ENCODE measurements around the gene MRPS26. TPM values are rescaled to one million over a fixed set of nuclear protein-coding genes. Genes with fewer than 3 reads are reported as not detected.
"Not testable (repeated sequence)": the region's sequence is repeated elsewhere in the genome, so short reads cannot be mapped to it uniquely, and the experiment has no call there.

MRPS26 gene
- total RNA-seq, 1 donor from 2014 or later: 57.5 TPM

DNA sequence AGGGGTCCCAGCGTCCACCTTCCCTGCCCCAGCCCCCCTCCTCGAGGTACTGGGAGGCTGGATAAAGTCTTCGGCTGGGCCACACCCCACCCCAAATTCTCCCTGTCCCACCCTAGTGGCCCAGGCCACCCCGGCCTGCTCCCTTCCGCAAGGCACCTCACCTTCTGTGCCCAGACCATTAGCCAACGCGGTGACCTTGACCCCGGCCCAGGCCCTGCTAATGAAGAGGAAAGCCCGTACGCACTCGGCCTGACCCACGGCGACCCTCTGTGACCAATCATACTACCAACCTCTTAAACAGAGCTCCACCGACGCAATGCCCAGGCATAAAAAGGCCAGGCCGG is 25.4 kb downstream of the MRPS26 start:
- no peak for ATAC-seq
- intact Hi-C loops (cut with micrococcal nuclease): no loop called here
- no peak for DNase-seq

DNA sequence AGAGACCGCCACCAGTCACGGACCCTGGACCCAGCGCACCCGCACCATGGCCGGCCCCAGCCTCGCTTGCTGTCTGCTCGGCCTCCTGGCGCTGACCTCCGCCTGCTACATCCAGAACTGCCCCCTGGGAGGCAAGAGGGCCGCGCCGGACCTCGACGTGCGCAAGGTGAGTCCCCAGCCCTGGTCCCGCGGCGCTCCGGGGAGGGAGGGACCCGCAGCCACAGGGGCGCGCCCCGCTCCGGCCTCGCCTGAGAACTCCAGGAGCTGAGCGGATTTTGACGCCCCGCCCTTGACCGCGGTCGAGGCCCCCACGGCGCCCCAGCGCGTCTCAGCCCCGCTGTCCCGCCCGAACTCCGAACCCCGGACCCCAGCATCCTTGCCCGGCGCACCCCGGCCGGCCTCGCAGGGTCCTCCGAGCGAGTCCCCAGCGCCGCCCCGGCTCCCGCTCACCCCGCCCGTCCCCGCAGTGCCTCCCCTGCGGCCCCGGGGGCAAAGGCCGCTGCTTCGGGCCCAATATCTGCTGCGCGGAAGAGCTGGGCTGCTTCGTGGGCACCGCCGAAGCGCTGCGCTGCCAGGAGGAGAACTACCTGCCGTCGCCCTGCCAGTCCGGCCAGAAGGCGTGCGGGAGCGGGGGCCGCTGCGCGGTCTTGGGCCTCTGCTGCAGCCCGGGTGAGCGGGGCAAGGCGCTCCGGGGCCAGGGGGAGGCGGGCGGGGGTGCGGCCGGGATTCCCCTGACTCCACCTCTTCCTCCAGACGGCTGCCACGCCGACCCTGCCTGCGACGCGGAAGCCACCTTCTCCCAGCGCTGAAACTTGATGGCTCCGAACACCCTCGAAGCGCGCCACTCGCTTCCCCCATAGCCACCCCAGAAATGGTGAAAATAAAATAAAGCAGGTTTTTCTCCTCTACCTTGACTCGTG is 26.0 kb downstream of the MRPS26 start, which contains the start of gene OXT:
Gene OXT (plus strand): TSS at position 11 of the 920 bp plus-strand sequence. CDS start 36 bp downstream, at position 47.
- ATAC-seq (peak; percentile 93), DNase-seq (peak; percentile 76)
- intact Hi-C loops (cut with micrococcal nuclease): no loop called here

DNA sequence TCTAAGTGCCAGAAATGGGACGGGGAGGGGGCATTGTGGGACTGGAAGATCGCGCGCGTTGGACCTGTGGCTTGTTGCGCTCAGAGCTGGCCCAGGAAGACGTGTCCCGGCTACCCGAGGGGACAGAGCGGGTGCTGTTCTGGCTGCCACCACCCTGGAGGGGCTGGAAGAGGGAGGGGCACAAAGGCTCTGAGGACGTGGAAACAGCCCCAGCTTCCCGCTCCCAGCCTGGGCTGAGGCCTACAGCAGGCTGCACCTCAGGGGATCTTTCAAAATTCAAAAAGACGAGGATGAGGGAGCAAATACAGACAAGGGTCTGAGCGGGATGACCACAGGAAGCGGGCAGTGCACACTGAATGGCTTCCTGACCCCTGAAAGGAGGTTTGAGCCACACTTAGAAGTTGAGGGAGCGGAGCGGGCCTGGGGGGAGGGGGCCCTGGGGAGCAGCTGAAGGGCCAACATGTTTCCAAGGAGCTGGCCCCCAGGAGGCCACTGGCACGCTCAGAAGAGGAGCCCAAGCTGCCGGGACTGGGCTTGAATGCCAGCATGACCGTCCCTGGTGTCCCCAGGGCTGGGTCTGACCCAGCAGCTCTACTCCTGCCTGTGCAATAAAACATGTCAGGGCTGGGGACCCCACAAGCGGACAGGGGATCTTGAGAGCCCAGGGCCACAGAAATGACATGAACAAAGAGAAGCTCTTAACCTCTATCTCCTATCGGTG is 26.8 kb downstream of the MRPS26 start:
- intact Hi-C loops (cut with micrococcal nuclease): no loop called here
- DNase-seq: no peak
- no peak for ATAC-seq

DNA sequence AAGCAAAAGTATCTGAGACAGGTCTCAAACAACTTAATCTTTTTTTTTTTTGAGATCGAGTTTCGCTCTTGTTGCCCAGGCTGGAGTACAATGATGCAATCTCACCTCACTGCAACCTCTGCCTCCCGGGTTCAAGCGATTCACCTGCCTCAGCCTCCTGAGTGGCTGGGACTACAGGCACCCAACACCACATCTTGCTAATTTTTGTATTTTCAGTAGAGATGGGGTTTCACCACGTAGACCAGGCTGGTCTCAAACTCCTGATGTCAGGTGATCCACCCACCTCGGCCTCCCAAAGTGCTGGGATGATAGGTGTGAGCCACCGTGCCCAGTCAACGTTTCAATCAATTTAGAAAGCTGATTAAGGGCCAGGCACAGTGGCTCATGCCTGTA is 27.4 kb downstream of the MRPS26 start:
- ATAC-seq; intact Hi-C loops (cut with micrococcal nuclease); DNase-seq: not testable (repeated sequence)

DNA sequence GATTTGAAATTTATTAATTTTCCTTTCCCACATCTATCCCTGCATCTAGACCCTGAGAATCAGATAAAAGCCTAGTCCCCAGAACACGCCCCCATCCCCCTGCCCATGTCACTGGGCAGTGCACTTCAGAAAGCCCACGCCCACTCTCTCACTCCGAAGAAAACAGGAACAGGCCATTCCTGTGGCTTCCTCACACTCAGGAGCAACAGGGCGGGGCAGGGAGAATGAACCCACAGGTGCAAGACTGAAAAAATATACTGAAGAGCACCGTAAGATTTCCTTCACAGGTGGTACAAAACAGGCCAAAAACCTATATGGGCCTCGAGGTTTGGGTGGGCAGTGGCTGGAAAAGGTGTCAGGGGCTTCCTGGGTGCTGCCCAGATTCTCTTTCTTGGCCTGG is 29.0 kb downstream of the MRPS26 start:
- intact Hi-C loops (cut with micrococcal nuclease): no loop called here
- ATAC-seq (no peak), DNase-seq (no peak)

DNA sequence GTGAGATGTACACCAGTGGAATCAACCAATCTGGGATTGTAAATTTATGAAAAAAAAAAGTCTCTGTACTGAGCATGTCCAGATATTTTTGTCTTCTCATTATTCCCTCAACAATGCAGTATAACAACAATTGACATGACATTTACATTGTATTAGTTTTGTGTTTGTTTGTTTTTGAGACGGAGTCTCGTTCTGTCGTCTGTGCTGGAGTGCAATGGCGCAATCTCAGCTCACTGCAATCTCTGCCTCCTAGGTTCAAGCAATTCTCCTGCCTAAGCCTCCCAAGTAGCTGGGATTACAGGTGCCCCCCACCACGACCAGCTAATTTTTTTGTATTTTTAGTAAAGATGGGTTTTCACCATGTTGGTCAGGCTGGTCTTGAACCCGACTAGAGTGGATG is 29.5 kb downstream of the MRPS26 start:
- intact Hi-C loops (cut with micrococcal nuclease): not testable (repeated sequence)

DNA sequence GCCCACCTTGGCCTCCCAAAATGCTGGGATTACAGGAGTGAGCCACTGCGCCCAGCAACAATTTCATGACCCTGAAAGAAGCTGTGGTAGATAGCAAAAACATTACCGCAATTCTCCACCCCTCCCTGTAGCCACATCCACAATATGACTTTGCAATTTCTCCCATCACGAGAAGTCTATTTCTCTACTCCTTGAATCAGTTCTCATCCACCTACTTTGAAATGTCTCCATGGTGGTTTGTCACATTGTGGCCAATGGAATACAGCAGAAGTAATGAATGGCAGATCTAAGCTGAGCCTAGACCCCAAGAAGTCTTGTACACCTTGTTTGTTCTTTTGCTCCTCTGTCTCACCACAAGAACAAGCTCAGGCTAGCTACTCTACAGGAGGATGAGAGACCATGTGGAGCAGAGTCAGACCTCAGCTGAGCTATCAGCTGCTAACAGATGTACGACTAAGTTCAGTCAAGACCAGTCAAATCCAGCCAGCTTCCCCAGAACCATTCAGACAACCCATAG is 31.8 kb downstream of the MRPS26 start:
- ATAC-seq: no peak
- intact Hi-C loops (cut with micrococcal nuclease): no loop called here
- no peak for DNase-seq

More for the DNA sequence above, 29.5 kb downstream of the MRPS26 start:
- ATAC-seq, DNase-seq: not testable (repeated sequence)

DNA sequence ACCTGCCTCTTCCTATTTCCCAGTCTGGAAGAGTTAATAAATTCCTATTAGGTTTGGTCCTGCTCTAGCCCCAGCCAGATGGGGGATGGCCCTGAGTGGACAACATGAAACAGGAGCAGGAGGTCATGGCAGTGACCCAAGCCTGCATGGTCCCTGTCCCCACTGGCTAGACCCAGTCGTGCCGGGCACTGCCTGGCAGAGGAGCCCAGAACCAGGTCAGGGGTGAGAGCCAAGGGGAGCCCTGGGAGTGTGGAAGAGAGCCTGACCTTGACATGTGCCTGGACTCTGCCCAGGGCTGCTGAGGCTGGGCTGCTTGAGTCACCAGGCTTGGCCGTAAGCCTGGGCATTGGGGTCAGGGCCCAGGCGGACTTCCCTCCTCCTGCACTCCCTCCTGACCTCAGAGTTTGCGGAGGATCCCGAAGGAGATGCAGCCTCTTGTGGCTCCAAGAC is 35.1 kb downstream of the MRPS26 start:
- peak; percentile 86 for DNase-seq
- ATAC-seq: peak; percentile 98
- intact Hi-C loops (cut with micrococcal nuclease): no loop called here

DNA sequence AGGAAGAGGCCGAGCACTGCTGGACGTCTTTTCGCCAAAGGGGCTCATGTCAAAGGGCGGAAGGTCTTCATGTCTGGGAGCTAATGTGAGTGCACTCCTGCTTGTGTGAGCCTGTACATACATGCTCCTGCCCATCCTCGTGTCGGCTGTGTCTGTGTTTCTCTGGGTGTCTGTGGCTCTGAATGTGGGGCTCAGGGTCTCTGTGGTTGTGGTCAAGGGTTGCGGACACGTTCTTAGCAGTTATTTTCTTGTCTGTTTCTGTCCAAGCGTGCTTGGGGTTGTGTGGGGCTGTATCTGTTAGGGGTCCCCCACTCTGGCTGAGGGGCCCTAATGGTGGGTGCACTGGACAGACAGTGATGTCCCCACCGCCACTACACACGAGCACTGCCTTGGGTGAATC is 35.8 kb downstream of the MRPS26 start:
- no peak for ATAC-seq
- intact Hi-C loops (cut with micrococcal nuclease): no loop called here
- no peak for DNase-seq

DNA sequence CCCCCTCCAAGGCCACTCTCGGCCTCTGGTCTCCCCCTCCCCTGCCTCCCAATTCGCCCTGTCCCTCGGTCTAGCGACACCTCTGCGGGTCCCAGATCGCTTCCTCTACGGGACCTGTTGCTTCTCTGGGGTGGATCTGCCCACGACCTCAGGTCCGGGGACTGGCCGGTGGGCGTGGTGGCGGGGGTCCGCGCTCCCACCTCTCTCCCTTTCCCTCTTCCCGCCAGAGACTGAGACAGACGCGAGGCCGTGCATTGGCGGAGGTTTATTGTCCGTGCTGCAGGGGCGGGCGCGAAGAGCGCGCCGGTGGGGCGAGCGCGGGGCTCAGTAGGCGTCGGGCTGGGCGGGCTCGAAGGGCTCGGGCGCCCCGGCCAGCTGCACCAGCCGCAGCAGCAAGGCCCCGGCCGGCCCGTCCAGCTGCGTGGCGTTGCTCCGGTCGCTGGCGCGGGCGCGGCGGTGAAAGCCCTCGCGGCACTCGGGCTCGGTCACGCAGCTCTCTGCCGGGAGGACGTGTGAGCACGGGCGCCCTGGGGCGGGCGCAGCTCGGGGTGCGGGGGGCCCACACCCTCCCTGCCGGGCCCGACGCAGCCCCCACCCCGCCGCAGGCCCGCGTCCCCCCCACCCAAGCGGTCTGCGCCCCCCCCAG is 36.6 kb downstream of the MRPS26 start:
- peak; percentile 56 for DNase-seq
- ATAC-seq: peak; percentile 8
- intact Hi-C loops (cut with micrococcal nuclease): no loop called here

DNA sequence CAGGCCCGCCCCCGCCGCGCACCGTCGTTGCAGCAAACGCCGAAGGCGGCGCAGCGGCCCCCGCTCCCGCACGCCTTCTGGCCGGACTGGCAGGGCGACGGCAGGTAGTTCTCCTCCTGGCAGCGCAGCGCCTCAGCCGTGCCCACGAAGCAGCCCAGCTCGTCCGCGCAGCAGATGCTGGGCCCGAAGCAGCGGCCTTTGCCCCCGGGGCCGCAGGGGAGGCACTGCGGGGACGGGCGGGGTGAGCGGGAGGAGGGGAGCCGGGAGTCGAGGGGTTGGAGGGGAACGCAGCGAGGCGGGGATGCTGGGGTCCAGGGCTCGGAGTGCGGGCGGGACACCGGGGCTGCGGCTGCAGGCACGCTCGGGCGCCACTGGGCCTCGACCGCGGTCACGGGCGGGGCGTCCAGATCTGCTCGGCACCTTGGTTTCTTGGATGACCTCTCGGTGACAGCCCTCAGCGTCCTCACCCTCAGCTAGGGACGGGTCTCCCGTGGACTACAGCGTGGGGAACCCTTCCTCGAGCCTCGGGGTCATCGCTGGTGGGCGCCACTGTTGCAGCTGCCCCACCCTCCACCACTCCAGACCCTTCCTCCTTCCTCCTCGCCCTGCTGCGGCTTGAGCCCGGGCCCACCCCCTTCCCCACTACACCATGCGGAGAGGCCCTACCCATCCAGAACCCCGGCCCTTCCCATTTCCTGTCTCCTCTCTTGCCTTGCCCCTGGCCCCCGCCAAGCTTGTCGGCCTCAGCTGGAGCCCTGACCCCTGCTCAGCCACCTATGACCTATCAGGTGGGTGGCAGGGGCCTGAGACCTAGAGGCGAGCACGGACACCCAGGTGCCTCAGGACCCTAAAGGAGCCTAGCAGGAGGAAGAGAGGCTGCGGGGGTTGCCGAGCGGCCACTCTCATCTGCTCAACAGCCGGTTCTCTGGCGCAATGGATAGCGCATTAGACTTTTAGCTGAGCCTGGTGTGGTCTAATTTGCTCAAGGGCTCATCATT is 37.4 kb downstream of the MRPS26 start:
- intact Hi-C loops (cut with micrococcal nuclease): no loop called here
- no peak for ATAC-seq
- DNase-seq: no peak

DNA sequence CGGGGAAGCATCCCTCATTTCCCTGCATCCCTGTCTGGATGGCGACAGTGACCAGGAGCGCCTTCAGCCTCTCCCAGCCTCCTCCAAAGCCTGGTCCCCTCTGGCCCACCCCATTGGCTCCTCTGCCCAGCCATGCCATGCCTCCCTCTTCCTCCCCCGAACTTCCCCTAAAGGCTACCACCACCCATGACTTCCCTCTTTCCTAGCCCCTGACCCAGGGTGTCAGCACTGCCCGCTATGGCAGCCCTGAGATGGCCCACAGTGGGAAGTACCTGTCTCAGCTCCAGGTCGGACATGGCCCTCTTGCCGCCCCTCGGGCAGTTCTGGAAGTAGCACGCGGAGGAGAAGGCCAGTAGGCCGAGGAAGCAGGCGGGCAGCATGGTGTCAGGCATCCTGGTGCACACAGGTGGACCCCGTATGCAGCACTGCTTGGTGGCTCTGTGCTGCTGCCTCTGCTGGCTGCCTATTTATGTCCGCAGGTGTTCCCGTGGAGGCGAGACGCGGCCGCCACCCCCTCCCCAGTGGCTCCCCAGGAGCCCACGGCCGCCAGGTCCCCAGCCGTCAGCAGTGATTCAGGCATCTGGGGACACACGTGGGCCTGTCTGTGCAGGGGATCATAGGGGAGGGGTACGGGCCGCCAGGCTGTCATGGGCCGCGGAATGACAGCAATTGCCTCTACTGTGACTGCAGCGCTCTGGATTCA is 38.6 kb downstream of the MRPS26 start, which contains the start of gene AVP:
Gene AVP (minus strand): TSS at position 442 of the 703 bp plus-strand sequence. CDS start 50 bp downstream, at position 392.
- intact Hi-C loops (cut with micrococcal nuclease): no loop called here
- ATAC-seq (no peak), DNase-seq (no peak)

DNA sequence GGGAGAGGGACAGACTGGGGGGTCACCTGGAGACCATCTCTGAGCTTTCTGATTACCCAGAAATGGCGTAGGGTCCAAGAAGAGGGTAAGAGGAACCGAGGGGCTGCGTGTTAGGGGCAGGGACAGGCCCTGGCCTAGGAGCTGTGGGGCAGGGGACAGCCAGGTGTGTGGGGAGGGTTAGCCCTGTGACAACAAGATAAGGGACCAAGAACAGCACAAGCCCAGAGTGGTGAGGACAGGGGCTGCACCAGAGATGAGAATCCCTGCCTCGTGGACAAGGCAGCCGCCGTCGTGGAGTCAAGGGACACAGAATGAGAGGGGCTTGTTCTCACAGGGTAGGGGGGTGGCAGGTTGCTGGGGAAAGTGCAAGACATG is 39.1 kb downstream of the MRPS26 start:
- DNase-seq (no peak), ATAC-seq (no peak)
- intact Hi-C loops (cut with micrococcal nuclease): no loop called here

DNA sequence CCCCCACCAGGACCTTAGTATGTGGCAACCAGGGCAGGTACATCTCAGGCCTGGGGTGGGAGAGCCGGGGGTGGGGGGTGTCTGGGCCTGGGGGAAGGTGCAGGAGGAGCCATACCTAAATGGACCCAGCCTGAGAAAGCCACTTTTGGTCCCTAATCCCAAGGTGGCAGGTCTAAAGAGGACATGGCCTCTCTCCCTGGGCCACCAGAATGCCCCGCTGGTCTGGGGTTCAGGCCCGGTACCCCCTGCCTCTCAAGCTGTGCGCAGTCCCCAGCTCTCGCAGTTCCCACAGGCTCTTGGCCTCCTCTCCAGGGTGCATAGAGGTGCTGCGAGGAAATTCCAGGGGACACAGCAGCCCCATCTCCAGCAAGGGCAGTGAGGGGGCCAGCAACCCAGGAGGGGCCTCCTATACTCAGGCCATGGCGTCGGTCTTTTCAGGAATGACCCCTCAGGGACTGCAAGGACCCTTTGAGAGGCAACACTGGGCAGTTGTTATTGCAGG is 39.8 kb downstream of the MRPS26 start:
- intact Hi-C loops (cut with micrococcal nuclease): no loop called here
- no peak for ATAC-seq
- DNase-seq: no peak

DNA sequence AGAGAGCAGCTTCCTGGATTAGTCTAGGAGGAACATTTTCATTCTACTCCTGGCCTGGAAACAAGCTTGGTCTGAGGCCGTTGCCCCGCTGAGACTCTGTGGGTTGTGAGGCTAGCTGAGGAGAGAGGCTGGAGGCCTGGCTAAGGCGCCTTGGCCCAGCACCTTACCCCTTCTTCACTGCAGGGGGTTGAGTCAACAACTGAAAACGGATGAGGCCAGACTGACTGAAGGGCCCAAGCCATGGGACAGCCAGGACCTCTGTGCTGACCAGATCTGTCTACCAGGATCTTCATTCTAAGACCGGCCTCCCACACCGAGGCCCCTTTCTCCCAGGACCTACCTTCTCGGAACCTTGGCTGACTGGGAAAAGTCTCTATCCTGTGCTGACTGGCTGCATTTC is 42.2 kb downstream of the MRPS26 start:
- no peak for ATAC-seq
- intact Hi-C loops (cut with micrococcal nuclease): no loop called here
- DNase-seq: no peak

DNA sequence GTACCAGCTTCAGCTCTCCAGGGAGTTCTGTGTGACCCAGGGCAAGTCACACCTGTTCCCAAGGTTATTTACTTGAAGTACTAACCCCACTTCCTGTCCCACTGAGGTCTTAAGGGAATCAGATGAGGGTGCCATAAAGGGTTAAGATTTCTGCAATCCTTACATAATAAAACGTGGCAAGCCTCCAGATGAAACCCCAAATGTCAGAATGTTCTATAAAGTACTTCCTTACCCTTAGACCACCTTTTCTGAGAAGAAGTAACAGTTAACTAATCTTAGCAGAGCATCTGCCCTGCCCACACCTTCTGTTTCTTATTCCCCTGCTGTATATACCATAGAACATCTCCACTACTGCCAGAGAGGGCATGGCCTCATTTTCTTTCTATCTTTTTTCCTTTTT is 44.7 kb downstream of the MRPS26 start:
- no peak for DNase-seq
- ATAC-seq: no peak
- intact Hi-C loops (cut with micrococcal nuclease): no loop called here

DNA sequence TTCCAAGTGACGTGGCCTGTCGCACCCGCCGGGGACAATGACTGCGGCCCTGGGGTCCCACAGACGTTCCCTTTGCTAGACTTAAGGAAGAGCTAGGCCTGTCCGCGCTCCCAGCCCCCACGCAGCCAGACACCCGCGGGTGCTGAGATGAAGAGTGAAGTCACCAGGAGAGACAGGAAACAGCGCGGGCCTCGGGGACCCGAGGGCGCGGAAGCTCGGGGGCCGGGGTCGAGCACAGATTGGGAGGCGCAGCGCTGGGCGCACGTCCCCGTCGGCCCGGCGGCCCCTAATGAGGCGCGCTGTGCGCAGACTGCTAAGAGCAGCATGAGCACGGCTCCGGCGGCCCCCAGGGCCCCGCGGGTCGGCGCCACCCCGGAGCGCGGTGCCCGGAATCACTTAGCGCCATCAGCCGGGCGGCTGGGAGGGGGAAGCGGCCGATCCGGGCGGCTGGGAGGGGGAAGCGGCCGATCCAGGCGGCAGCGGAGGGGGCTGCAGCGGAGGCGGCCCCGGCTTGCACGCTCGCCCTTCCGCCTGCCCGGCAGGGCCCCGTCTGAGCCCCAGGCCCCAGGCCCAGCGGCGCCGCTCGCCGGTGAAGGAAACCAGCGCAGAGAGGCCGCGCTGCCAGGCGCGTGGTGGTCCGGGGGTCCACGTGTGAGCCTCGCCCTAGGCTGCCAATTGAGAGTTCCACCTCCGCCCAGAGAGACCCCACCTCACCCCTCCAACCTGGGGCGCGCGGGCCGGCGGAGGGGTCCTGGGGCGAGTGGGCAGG is 46.9 kb downstream of the MRPS26 start:
- DNase-seq: peak; percentile 37
- ATAC-seq: peak; percentile 44
- intact Hi-C loops (cut with micrococcal nuclease): no loop called here
